LNCaP clone FGC (cell line): ENCODE measurements around the gene DNAJC22.
A peak's percentile ranks its signal among the peaks of the same experiment; 100 is the strongest.

ENCODE experiments used
- DNase-seq: peaks from one replicate; pipeline ENCODE4 v3.0.0-alpha.2; 2011; ENCODE audit warnings: low read depth
- H3K4me3 ChIP-seq: 2 replicates; pipeline ENCODE4 v1.5.1; 2011; ENCODE audit warnings: mild to moderate bottlenecking, low read depth, low read length, control low read depth
- TF ChIP-seq, protein P1 (sequence below): IDR thresholded peaks from 2 replicates; pipeline ENCODE4 v1.5.1; 2012; ENCODE audit warnings: mild to moderate bottlenecking; ENCODE audit not compliant: control insufficient read depth, insufficient read depth; ENCODE audit errors: extremely low read depth

DNAJC22 gene

GRCh38 chr12:49340971-49341776, 5.5 kb upstream of the DNAJC22 start:
- TF ChIP-seq, protein P1, sequence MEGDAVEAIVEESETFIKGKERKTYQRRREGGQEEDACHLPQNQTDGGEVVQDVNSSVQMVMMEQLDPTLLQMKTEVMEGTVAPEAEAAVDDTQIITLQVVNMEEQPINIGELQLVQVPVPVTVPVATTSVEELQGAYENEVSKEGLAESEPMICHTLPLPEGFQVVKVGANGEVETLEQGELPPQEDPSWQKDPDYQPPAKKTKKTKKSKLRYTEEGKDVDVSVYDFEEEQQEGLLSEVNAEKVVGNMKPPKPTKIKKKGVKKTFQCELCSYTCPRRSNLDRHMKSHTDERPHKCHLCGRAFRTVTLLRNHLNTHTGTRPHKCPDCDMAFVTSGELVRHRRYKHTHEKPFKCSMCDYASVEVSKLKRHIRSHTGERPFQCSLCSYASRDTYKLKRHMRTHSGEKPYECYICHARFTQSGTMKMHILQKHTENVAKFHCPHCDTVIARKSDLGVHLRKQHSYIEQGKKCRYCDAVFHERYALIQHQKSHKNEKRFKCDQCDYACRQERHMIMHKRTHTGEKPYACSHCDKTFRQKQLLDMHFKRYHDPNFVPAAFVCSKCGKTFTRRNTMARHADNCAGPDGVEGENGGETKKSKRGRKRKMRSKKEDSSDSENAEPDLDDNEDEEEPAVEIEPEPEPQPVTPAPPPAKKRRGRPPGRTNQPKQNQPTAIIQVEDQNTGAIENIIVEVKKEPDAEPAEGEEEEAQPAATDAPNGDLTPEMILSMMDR: no peak
- H3K4me3 ChIP-seq: no peak overlapping the region
- no peak for DNase-seq

- no peak for DNase-seq
- no peak overlapping the region for H3K4me3 ChIP-seq
- TF ChIP-seq, protein P1: no peak
Observed at GRCh38 chr12:49341777-49342065, 5.0 kb upstream of the DNAJC22 start.

DNA sequence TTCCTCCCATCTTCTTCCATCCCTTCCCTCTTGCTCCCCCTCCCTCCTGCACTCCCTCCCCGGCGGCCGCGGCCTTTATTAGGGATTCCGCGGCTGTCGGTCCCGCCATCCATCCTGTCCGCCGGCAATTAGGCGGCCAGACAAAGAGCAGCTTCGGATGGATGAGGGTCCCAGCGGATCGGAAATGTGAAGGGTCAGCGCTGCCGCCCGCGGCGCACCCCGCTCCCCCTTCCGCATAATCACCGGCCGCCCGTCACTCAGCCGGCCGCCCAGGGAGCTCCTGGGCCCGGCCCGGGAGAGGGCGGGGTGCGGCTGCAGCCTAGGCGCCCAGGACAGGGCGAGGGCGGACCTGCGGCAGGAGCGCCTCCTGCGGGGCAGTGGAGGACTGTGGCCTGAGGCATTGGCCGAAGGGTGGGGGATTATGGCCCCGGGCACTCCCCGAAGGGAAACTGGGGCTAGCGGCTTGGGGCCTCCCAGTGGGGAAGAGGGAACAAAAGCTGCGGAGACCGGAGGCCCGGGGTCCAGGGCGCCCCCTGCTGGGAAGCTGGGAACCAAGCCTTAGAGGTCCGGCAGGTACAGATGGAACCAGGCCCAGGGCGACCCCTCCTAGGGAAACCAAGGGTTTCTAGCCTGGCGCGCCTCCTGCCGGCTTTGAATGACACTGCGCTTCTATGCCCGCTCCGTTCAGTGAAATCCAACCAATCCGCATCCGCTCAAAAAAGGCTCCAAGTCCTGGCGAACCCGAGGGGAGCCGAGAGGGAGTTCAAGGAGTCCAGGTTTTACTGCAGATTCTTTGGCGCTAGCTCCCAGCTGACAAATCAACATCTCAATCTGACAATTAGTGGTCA, 4.4 kb upstream of the DNAJC22 start:
- no peak overlapping the region for H3K4me3 ChIP-seq
- no peak for DNase-seq
- TF ChIP-seq, protein P1: peak; percentile 43

- no peak for DNase-seq
- no peak overlapping the region for H3K4me3 ChIP-seq
- TF ChIP-seq, protein P1: no peak
Observed at GRCh38 chr12:49342914-49343731, 3.6 kb upstream of the DNAJC22 start.

GRCh38 chr12:49344486-49345050, 2.1 kb upstream of the DNAJC22 start:
- H3K4me3 ChIP-seq: no peak overlapping the region

More at GRCh38 chr12:49344486-49345050, 2.1 kb upstream of the DNAJC22 start:
- TF ChIP-seq, protein P1: no peak
- DNase-seq: no peak
